C4-2B (cell line): ENCODE measurements around the gene LATS1.
"Not testable (repeated sequence)": the region's sequence is repeated elsewhere in the genome, so short reads cannot be mapped to it uniquely, and the experiment has no call there.

Experiments used
- H3K27ac ChIP-seq: fragments of 450-650 bp; 2 replicates; pipeline ENCODE4 v1.5.1; 2017
- CTCF ChIP-seq: fragments of 450-650 bp; conservative IDR thresholded peaks from 2 replicates; pipeline ENCODE4 v1.5.1; 2017; ENCODE audit warnings: mild to moderate bottlenecking
- ZFX ChIP-seq: fragments of 450-650 bp; IDR thresholded peaks from 2 replicates; pipeline ENCODE4 v1.6.1; 2017

Gene LATS1

DNA sequence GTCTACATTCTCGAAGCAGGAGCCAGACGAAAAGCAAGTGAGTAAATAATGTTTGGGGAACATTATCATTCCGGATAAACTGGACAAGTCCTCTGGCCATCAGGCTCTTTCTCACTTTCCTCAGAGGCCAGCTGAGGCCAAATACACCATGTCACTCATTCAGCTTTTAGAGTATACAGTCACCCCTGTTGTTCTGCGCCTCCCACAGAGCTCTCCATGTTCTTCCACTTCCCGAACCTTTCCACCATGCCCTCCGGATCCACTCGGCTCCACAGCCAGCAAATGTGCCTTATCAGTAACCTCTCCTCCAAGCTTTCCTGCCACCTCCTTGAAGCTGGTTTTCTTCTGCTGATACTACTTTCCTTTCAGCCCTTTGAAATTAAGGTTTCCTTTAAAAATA, 31.7 kb downstream of the LATS1 start:
- no peak for TF ChIP-seq CTCF
- TF ChIP-seq ZFX: no peak
- H3K27ac ChIP-seq: no peak overlapping the region

- H3K27ac ChIP-seq: no peak overlapping the region
These were observed 34.5 kb downstream of the LATS1 start for GRCh38 chr6:149683256-149683859.

DNA sequence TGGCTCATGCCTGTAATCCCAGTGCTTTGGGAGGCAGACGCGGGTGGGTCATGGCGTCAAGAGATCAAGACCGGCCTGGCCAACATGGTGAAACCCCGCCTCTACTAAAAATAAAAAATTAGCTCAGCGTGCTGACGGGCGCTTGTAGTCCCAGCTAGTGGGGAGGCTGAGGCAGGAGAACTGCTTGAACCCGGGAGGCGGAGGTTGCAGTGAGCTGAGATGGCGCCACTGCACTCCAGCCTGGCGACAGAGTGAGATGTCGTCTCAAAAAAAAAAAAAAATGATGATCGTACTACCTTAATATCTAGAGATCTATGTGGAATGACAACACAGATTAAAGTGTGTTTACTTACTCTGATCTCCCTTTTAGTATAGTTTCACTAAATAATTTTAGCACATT, 36.1 kb downstream of the LATS1 start:
- not testable (repeated sequence) for H3K27ac ChIP-seq

More at GRCh38 chr6:149683256-149683859, 34.5 kb downstream of the LATS1 start:
- TF ChIP-seq ZFX (no peak), CTCF (no peak)

DNA sequence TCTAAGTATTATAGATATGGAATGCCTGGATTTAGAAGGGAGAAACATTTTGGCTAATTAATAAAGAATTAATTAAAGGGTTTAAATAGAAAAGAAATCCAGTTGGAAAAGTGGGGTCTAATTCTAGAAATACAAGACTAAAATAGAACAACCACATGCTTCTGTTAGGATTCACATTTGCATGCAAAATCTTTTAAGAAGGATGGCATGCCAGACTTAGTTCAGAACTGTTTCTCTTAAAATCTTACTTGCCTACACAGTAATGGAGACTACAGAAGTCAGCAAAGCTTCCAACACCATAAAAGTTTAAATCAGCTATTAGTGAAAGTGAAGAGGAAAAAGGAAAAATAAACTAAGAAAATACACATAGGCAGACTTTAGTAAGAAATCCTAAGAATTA, 36.7 kb downstream of the LATS1 start:
- no peak for TF ChIP-seq ZFX
- no peak for TF ChIP-seq CTCF
- H3K27ac ChIP-seq: no peak overlapping the region

GRCh38 chr6:149680503-149680902, 37.4 kb downstream of the LATS1 start:
- TF ChIP-seq ZFX (no peak), CTCF (no peak)
- H3K27ac ChIP-seq: no peak overlapping the region

DNA sequence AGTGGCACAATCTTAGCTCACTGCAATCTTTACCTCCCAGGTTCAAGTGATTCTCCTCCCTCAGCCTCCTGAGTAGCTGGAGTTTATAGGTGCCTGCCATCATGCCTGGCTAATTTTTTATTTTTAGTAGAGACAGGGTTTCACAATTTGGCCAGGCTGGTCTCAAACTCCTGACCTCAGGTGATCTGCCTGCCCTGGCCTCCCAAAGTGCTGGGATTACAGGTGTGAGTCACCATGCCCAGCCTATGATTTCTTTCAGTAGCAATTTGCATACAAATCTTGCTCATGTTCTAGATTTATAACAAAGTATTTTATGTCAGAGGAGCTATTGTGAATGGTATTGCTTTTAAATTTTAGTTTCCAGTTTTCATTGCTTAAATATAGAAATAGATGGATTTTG, 45.6 kb downstream of the LATS1 start:
- H3K27ac ChIP-seq: not testable (repeated sequence)

GRCh38 chr6:149660028-149660427, 57.9 kb downstream of the LATS1 start:
- TF ChIP-seq CTCF: no peak
- no peak for TF ChIP-seq ZFX
- no peak overlapping the region for H3K27ac ChIP-seq

- H3K27ac ChIP-seq: no peak overlapping the region
- no peak for TF ChIP-seq CTCF
- no peak for TF ChIP-seq ZFX
These were observed 60.5 kb downstream of the LATS1 start for GRCh38 chr6:149657441-149657840.
